NCI-H524 (cell line): Measurements from ENCODE around the gene ARHGAP1.
"Not testable (repeated sequence)": the region's sequence is repeated elsewhere in the genome, so short reads cannot be mapped to it uniquely, and the experiment has no call there.

ENCODE experiments used
- DNase-seq, 2 experiments: peaks; one replicate each; lab custom pipeline; 2025; lab: John Stamatoyannopoulos, UW

Gene ARHGAP1

DNA sequence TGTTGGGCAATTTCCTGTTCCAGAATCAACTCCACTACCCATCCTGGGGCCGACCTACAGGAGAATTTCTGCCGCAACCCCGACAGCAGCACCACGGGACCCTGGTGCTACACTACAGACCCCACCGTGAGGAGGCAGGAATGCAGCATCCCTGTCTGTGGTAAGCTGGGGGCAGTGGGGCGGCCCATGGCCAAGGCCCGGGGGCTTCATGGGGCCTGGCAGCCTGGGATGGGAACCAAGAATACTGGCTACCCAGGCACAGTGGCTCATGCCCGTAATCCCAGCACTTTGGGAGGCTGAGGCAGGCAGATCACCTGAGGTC, 22.9 kb upstream of the ARHGAP1 start:
- DNase-seq: no peak

DNA sequence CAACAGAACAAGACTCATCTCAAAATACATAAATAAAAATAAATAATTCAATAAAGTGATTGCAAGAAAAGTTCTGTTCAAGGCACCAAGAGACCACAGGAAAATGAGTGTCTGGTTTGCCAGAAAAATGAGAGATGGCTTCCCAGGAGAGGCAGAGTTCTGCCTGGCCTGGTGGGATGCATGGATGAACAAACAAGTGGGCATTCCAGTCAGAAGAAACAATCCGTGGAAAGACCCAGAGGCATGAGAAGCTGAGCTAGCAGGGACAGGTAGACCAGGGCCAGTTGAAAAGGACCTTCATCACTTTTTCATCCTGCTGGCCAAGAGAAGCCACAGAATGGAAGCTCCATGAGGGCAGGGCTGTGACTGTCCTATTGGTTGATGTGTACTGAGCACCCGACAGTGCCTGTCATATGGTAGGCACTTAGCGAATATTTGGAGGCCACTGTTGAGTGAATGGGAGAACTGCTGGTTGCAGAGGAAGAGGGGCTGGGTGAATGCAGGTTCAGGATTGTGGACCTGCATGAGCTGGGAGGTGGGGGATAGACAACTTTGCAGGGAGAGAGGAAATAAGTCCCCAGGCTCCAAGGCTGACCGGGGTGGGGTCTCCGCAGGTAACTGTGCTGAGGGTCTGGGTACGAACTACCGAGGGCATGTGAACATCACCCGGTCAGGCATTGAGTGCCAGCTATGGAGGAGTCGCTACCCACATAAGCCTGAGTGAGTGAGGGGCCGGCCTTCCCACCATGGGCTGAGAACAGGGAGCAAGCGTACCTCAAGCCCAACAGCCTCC, 22.3 kb upstream of the ARHGAP1 start:
- DNase-seq: no peak

DNA sequence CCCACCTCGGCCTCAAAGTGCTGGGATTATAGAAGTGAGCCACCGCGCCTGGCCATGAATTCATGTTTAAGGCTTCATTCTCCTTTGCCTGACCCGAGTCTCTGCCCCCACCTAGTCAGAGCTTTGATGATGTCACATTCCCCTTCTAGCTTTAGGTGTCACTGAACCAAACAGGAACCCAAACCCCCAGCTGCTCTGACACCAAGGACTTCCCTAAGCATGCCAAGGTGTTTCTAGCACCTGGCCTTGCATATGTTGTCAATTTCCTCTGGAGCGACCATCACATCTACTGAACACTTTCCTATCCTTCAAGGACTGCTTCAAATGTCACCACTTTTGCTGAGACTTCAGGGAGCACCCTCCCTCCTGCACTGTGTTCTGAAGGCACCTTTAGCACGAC, 20.9 kb upstream of the ARHGAP1 start:
- no peak for DNase-seq

DNA sequence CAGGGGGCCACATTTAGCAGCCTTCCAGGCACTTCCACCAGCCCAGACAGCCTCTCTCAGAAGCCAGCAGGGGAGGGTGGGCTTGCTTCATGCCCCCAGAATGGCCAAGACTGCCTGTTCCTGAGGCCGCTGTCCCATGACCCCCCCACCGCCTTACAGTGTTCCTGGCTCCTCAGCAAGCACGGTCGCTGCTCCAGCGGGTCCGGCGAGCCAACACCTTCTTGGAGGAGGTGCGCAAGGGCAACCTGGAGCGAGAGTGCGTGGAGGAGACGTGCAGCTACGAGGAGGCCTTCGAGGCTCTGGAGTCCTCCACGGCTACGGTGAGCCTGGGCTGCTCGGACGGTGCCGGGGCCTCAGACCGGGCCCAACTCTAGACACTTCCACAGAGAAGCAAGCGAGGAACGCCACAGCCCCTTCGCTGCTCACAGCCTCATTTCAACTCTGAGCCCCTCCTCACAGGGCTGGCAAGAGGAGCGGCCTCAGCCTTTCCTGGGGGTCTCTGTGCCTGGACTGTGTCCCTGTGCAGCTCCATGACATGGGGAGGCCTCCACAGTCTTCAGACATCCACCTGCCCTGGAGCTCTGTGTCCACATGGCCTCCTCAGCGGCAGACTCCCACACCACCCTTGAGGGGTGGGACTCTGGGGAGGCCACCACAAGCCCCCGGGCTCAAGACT, 19.3 kb upstream of the ARHGAP1 start:
- no peak for DNase-seq

DNA sequence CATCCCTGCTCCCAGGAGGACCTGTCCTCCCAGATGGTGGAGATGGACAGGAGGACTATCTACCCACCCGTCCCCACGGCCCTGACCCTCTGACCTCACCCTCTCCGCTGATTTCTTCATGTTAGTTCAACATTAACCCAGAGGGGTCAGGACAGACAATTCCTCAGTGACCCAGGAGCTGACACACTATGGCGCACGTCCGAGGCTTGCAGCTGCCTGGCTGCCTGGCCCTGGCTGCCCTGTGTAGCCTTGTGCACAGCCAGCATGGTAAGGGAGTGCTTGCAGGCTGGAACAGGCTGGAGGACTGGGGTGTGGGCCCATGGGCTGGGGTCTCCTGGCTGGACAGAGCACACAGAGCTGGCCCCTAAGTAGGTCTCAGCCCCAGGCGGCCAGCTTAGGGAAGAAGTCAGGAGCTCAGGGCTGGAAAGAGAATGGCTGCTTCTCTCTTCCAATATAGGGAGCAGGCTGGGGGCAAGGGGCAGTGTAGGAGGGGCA, 18.7 kb upstream of the ARHGAP1 start, which contains the start of gene F2:
TSS of gene F2 (plus strand) at position 166 of the 495 bp plus-strand sequence. CDS start at position 189, 23 bp downstream.
- no peak for DNase-seq

DNA sequence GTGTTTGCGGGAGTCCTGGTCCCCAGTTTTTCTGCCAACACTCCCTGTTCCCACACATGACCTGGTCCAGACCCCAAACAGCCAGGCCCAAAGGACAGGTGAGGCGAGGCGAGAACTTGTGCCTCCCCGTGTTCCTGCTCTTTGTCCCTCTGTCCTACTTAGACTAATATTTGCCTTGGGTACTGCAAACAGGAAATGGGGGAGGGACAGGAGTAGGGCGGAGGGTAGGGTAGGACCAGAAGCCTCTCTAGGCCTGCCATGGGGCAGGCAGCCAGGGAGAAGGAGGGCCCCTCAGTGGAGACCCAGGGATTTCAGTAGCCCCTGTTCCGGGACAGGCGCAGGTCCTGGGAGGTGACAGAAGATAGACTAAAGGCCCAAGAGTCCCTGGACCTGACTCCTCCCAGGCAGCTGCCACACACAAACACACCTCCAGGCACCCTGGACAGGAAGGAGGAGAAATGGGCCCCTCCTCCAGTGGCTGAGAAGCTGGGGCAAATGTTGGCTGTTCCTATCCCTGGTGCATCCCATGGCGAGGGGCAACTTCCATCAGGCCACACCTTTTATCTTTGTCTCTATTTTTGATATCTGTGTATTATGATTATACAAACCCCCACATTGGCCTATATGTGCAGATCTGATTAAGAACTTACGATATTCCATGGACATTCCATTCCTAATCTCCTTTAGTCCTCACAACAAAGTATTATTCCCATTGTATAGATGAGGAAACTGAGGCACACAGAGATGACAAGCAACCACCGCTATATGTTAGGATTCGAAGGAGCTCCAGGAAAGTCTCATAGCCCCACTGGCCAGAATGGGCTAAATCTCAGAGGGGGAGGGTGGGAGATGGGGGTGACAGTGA, 18.0 kb upstream of the ARHGAP1 start:
- DNase-seq: no peak

DNA sequence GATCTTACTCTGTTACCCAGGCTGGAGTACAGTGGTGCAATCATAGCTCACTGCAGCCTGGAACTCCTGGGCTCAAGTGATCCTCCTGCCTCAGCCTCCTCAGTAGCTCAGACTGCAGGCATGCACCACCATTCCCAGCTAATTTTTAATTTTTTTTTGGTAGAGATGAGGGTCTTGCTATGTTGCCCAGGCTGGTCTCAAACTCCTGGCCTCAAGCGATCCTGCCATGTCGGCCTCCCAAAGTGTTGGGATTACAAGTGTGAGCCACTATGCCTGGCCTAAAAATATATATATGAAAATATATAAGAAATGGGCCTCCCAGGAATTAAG, 17.4 kb upstream of the ARHGAP1 start:
- DNase-seq: not testable (repeated sequence)

DNA sequence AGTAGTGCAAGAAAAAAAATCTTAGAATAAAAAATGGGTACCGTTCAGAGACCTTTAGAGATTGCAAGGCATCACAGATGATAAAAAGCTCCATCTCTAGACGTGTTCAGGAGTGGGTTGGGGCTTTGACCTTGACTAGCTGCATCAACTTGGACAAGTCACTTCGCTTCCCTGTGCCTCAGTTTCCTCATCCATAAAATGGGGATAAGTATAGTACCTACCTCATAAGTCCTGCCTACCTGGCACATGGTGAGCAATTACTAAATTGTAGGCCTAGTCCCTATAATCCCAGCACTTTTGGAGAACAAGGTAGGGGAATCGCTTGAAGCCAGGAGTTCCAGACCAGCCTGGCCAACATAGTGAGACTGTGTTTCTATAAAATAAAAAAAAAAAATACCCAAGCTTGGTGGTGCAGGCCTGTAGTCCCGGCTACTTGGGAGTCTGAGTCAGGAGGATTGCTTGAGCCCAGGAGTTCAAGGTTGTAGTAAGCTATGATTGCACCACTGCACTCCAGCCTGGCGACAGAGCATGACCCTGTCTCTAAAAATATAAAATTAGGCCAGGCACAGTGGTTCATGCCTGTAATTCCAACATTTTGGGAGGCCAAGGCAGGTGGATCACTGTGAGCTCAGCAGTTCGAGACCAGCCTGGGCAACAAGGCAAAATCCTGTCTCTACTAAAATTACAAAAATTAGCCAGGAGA, 12.6 kb upstream of the ARHGAP1 start:
- DNase-seq: no peak

DNA sequence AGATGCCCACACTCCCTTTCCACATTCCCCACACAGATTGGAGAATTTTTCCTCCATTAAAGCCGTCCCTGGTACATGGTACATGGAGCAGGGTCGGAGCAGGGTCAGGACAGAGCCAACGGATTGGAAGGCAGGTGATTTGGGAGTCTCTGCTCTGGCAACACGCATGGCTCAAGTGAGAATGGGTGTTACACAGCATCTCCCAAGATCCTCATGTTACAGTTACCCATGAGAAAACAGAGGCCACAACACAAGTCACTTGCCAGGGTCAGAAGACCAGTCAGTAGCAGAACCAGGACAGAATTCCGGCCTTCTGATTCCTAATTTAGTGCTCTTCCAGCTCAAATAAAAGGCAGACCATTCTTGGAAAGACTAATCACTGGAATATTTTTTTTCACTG, 10.9 kb upstream of the ARHGAP1 start:
- DNase-seq: no peak

DNA sequence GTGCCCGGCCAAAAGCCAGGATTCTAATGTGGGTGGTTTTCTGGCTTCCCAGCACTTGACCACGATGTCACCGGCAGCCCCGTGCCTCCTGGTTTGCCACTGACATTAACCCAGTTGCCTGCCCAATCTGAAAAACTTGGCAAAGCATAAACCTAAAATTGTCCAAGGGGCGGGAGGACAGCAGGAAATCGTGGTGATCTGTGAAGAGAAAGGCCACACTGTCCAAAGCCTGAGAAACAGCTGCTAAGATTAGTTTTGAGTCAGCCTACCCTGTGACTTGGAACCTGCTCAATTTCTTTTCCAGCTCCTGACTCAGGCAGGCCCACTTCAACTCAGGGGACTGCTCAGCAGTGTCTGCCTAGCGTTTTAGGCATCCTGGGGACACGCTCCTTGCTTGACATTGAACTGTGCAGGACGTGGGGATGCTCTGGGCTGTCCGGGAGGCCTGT, 10.4 kb upstream of the ARHGAP1 start:
- no peak for DNase-seq

DNA sequence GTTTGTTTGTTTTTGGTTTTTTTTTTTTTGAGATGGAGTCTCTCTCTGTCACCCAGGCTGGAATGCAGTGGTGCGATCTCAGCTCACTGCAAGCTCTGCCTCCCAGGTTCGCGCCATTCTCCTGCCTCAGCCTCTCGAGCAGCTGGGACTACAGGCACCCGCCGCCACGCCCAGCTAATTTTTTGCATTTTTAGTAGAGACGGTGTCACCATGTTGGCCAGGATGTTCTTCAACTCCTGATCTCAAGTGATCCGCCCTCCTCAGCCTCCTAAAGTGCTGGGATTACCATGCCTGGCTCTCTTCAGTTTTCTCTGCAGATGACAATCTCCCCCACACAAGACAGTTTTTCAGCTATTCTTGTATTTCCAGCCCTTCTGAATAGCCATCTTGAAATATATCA, 8.9 kb upstream of the ARHGAP1 start:
- not testable (repeated sequence) for DNase-seq

DNA sequence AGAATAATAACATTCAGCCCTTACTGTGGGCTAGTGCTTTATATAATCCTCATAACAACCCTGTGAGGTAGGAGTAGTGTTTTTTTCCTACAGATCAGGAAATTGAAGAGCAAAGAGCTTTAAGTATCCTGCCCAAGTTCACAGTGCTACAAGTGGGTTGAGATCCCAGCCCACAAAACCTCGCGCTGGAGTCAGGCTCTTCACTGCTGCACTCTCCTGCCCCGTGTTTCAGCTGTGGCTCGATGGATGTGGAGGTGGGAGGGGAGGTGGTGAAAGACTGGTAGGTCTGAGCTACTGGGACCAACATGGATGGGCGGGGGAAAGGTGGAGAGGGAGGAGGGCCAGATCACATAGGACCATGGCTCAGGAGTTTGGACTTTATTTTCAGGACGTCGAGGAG, 6.5 kb upstream of the ARHGAP1 start:
- no peak for DNase-seq

DNA sequence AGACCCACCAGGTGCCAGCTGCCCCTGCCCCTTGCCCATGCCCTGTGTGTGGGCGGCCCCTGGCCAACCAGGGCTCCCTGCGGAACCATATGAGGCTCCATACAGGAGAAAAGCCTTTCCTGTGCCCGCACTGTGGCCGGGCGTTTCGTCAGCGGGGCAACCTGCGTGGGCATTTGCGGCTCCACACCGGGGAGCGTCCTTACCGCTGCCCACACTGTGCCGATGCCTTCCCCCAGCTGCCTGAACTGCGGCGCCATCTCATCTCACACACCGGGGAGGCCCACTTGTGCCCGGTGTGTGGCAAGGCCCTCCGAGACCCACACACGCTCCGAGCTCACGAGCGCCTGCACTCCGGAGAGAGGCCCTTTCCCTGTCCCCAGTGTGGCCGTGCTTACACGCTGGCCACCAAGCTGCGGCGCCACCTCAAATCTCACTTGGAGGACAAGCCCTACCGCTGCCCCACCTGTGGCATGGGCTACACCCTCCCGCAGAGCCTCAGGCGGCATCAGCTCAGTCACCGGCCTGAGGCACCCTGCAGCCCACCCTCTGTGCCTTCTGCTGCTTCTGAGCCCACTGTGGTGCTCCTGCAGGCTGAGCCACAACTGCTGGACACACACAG, 4.8 kb upstream of the ARHGAP1 start:
- no peak for DNase-seq

DNA sequence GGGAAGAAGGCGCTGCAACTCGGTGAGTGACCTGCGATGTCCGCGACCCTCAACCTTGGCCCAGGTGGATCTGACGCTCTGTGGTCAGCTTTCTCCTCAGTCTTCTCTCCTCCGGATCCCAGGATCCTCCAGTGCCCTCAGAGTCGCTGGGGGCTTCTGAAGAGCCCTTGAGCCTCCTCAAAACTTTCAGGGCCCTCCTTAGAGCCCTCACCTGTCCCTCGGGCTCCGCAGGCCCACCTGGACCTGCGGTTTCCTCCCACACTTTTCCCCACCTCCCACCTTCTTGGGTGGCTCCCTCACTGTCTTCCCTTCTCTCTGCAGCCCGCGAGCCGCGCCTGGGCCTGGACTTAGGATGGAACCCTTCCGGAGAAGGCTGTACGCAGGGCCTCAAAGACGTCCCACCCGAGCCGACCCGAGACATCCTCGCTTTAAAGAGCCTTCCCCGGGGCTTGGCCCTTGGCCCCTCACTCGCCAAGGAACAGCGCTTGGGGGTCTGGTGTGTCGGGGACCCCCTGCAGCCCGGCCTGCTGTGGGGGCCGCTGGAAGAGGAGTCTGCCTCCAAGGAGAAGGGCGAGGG, 747 bp upstream of the ARHGAP1 start:
- no peak for DNase-seq

DNA sequence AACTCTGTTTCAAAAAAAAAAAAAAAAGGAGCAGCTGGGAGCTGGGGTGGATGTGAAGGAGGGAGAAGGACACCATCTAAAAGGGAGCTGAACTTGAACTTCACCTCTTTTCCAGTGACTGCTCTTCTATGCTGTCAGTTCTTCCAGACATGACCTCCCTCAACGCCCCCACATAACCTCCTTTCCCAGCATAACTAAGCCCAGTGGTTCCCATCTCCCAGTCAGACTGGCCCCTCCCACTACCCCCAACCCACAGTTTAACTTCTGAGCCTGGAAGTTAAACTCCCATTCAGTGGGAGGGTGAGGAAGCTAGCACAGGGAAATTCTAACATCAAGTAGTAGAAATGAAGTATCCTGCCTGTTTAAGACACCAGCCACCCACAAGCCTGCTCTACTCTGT, 1.8 kb downstream of the ARHGAP1 start:
- DNase-seq: no peak

DNA sequence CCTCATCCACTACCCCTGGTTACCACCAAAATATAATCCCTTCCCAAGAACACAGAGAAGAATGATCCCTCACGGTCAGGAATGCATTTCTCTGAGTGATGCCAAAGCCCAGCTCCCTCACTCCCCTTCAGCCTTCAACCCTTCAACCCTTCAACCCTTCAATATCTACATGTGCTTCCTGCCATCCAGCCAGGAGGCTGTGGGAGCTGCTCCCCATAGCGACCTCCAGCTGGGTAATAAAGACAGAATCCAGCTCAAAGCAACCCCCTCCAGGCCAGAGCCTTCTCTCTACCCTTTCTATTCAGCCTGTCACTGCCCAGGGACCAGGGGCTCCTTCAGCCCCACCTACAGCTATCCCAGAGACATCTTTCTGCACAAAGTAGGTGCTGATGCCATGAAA, 2.7 kb downstream of the ARHGAP1 start:
- no peak for DNase-seq

DNA sequence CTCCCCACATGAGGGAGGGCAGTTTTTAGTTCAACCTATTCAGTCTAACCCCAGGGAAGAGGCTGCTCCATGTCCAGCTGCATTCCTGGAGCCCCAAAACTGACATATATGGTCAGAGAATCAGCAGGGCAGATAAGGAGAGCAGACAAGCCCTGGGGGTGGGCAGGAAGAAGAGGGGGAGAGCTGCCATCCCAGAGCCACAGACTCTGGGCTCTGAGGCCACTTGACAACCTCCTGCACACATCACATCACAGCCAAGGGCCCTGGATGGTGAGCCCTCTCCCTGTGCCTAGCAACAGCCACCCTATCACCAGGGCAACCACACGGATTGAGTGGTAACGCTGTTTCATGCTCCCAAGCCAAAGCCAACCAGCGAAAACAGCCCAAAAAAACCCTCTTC, 3.1 kb downstream of the ARHGAP1 start:
- DNase-seq: no peak

DNA sequence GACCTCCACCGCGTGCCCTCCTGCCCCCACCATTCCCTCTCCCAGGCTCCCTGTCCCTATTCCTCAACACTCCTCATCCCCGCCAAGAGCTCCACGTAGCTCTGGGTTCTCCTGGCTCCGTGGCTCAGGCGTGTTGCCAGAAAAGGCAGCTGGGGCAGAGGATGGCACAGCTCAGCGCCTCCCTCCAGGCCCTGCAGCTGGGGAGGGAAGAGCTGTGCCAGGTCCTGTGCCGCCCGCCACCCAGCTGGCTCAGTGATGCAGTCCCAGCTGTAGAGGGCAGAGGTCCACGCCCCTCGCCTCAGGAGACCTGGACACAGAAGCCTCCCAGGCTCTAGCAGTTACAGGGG, 4.2 kb downstream of the ARHGAP1 start:
- DNase-seq: no peak

DNA sequence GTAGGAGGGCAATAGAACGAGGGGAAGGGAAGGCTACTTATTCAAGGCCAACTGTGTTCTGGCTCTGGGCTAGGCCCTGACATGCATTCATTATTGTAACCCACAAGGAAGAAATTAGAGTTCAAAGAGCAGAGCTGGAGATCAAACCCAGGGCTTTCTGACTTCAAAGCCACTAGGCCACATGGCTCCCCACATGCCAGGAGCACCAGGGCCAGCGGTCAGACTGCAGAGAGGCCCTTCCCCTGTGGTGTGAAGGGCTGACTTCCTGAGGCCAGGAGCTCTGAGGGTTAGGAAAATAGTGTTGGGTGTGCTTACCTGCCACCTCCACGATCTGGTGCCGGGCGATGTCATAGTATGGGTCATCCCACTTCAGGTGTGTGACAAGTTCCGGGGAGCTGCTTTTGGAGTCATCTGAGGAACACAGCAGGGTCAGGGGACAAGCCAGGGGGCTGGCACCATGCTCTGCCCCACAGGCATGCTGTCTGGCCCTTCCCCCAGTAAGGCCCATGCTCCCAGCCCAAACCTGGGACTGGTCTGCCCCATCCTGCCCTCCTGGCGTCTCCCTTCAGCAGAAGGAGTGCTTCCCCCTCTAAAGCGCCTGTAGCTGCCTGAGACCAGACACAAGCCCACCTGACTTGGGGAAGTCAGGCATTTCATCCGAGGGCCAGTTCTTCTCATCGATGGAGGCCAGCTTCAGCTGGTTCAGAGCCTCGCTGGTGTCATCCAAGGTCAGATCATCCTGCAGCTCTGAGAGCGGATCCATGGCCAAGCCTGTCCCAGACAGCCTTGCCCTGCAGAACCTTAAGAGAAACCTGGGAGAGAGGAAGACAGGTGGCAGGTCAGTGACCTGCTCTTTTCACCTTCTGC, 4.8 kb downstream of the ARHGAP1 start:
- DNase-seq: no peak

DNA sequence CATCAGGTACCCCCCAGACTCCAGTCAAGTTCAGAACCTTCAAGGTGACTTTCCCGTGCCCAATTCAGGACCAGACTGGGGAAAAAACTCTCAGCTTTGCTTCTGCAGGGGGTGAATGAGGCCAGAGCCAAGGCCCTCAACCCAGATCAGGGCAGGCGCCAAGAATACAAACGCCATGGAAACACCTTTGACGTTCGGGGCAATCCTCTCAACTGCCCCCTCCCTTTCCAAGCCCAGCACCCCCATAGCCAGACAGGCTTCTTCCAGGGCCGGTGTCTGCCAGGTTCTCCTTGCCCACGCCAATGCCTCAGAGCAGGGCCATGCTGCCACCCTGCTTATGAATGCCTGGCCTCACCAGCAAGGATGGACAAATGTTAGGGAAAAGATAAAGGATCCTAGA, 5.8 kb downstream of the ARHGAP1 start:
- no peak for DNase-seq
